Measurements from ENCODE around the gene RELN.

RELN gene

GRCh38 chr7:103685646-103686045 is 303.8 kb downstream of the RELN start:
- no peak for DNase-seq (ENCODE audit: low spot score)

- no peak for DNase-seq (ENCODE audit: low spot score)
Measured at GRCh38 chr7:103683348-103683747, 306.1 kb downstream of the RELN start.

GRCh38 chr7:103680161-103681144 is 309.0 kb downstream of the RELN start:
- DNase-seq (ENCODE audit: low spot score): no peak

- peak; percentile 18 for DNase-seq (ENCODE audit: low spot score)
Measured at GRCh38 chr7:103679151-103680132, 310.0 kb downstream of the RELN start.

- no peak for DNase-seq (ENCODE audit: low spot score)
Measured at GRCh38 chr7:103668279-103668941, 321.0 kb downstream of the RELN start.

- no peak for DNase-seq (ENCODE audit: low spot score)
Measured at GRCh38 chr7:103666326-103666725, 323.1 kb downstream of the RELN start.

- DNase-seq (ENCODE audit: low spot score): no peak
Measured at GRCh38 chr7:103664577-103664976, 324.9 kb downstream of the RELN start.

- peak; percentile 14 for DNase-seq (ENCODE audit: low spot score)
Measured at GRCh38 chr7:103660455-103661371, 328.7 kb downstream of the RELN start.

GRCh38 chr7:103658055-103659005 is 331.1 kb downstream of the RELN start:
- no peak for DNase-seq (ENCODE audit: low spot score)

- DNase-seq (ENCODE audit: low spot score): no peak
Measured at GRCh38 chr7:103657474-103657894, 332.0 kb downstream of the RELN start.

- DNase-seq (ENCODE audit: low spot score): no peak
Measured at GRCh38 chr7:103656221-103656620, 333.2 kb downstream of the RELN start.

GRCh38 chr7:103651593-103652377 is 337.7 kb downstream of the RELN start:
- no peak for DNase-seq (ENCODE audit: low spot score)

GRCh38 chr7:103649052-103649451 is 340.4 kb downstream of the RELN start:
- no peak for DNase-seq (ENCODE audit: low spot score)

- no peak for DNase-seq (ENCODE audit: low spot score)
Measured at GRCh38 chr7:103648135-103648534, 341.3 kb downstream of the RELN start.

- no peak for DNase-seq (ENCODE audit: low spot score)
Measured at GRCh38 chr7:103644319-103644718, 345.1 kb downstream of the RELN start.

GRCh38 chr7:103640031-103640779 is 349.3 kb downstream of the RELN start:
- DNase-seq (ENCODE audit: low spot score): peak; percentile 61

- peak; percentile 15 for DNase-seq (ENCODE audit: low spot score)
Measured at GRCh38 chr7:103637726-103638125, 351.7 kb downstream of the RELN start.

- DNase-seq (ENCODE audit: low spot score): peak; percentile 62
Measured at GRCh38 chr7:103637094-103637493, 352.4 kb downstream of the RELN start.

Data from GM03348 (cell line).